Transverse colon (tissue), 4 donors: Measurements from ENCODE around the gene IL1RL1.

Source experiments
- EP300 ChIP-seq: sonication (generic); formaldehyde crosslinking; IDR thresholded peaks from one replicate; pipeline ENCODE4 v1.6.1; 2017; ENCODE audit warnings: antibody characterized with exemption, low read depth
- POLR2A ChIP-seq: fragments of 450-650 bp; IDR thresholded peaks from one replicate; pipeline ENCODE4 v1.6.1; 2016; ENCODE audit warnings: antibody characterized with exemption, mild to moderate bottlenecking, moderate library complexity
- POLR2AphosphoS5 ChIP-seq, 3 donors: sonication (generic); formaldehyde crosslinking; IDR thresholded peaks; one replicate each; pipeline ENCODE4 v1.6.1; 2016; ENCODE audit warnings: antibody characterized with exemption in 3 of 3
- TF ChIP-seq, protein P1 (sequence below), 5 experiments: fragments of 200-600 bp in 3 of 5; fragments of 450-650 bp in 2 of 5; sonication (generic) in 3 of 5; IDR thresholded peaks; 1 replicate in 2 of 5; 2 replicates in 3 of 5; pipeline ENCODE4 v1.5.1; 2016 to 2017; ENCODE audit warnings: antibody characterized with exemption in 5 of 5, inconsistent platforms in 3 of 5, mild to moderate bottlenecking in 2 of 5, moderate library complexity in 1 of 5

GRCh38 chr2:102350137-102350793 is 38.9 kb downstream of the IL1RL1 start:
- TF ChIP-seq, protein P1, sequence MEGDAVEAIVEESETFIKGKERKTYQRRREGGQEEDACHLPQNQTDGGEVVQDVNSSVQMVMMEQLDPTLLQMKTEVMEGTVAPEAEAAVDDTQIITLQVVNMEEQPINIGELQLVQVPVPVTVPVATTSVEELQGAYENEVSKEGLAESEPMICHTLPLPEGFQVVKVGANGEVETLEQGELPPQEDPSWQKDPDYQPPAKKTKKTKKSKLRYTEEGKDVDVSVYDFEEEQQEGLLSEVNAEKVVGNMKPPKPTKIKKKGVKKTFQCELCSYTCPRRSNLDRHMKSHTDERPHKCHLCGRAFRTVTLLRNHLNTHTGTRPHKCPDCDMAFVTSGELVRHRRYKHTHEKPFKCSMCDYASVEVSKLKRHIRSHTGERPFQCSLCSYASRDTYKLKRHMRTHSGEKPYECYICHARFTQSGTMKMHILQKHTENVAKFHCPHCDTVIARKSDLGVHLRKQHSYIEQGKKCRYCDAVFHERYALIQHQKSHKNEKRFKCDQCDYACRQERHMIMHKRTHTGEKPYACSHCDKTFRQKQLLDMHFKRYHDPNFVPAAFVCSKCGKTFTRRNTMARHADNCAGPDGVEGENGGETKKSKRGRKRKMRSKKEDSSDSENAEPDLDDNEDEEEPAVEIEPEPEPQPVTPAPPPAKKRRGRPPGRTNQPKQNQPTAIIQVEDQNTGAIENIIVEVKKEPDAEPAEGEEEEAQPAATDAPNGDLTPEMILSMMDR (IDR thresholded peaks at IDR 0.05), result no peak
- TF ChIP-seq POLR2A, result no peak
- no peak for TF ChIP-seq POLR2AphosphoS5 (IDR thresholded peaks at IDR 0.05)
- no peak for TF ChIP-seq EP300
